HG02642 (cell line): ENCODE data around the gene PTPRD.

Experiments
- ATAC-seq: cut with Tn5 transposase; IDR thresholded peaks from one replicate; pipeline ENCODE4 v1.9.1; 2021; ENCODE audit warnings: mild to moderate bottlenecking; ENCODE audit not compliant: unreplicated experiment, poor library complexity

PTPRD gene

DNA sequence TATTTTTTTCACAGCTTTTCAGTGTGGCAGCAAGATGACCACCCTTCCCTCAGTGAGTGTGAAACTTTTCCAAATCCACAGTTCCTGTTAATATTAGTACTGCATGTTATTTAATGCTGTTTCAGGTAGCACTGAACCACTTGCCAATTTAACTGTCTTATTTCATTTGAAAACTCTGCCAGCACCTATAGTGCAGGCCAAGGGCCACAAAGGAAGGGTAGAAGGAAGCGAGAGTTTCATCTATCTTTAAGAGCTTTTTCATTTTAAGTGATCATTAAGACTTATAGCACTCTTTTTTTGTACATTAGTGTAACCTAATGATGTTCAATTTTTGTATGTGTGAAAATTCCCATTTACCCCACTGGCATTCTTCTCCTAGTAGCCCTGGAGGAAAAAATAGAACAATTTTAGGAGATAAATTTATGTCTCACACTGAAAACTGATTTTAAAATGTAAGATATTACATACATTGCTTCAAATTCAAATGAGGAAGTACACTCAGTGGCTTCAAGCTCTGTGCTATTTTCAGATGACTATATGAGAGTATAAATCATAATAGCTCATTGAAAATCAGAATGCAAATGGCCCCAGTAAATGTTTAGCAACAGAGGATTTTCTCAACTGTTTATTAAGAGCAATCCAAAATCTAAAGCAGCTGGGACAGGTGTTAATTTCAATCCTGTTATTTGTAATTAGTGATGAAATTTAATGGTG, 820.5 kb downstream of the PTPRD start:
- ATAC-seq = peak; percentile 49

DNA sequence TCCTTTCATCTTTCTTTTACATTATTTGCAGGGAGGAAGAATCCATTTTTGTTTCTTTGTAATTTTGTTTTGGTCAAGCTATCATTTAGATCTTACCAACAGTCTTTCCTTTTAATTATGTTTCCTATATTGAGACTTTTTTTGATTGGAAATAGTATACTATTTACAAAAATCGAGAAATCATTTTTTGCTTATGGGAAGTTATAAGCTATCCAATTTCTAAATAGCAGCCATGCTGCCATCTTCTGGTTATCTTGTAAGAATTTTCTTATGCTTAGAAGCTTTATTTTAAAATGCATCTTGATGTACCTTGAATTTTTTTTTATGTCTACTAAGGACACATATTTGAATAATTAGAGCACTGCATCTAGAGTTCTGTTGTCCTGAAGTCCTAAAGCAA, 821.2 kb downstream of the PTPRD start:
- ATAC-seq = no peak

DNA sequence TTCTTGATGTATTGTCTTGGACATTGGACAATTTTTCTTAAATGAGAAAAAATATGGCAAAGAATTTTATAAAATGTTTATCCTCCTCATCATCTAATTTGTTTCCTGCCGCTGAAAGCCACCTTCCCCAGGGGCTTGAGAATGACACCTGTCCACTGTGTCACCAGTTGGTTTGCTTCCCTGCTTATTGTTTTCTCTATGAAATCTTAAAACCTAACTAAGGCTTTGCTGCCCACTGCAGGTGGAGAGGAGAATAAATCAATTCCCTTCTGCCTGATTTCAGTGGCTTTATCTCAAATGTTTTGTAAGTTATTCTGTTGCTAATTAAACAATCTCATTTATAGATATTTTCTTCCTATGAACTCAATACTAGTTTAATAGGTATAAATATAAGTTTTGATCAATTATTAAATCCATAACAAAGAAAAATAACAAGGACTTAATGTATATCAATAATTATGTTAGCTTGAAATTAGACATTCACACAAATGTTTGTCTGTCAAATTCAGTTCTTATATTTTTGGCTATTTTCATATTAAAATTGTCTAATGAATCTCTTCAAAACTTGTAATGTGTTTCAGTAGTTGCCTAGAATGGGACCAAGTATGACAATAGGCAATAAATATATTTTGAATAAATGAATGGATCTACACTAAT, 822.5 kb downstream of the PTPRD start:
- ATAC-seq = peak; percentile 79

DNA sequence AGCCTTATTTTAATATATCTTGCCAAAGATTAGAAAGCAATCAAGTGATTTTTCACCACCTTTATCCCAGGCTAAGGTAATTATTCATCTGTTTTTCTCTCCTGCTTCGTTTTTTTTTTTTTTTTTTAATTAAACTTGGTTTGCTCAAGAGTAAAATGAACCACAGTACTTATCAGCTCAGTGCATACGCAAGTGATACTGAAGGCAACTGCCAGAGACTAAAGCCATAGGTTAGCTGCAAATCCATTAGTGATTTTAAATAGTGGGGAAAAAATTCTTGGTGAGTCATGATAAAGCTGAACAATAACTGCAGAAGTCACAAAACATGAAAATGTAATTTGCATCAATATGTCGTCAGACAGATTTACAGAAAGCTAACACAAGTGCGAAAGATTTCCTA, 829.1 kb downstream of the PTPRD start:
- ATAC-seq = no peak

DNA sequence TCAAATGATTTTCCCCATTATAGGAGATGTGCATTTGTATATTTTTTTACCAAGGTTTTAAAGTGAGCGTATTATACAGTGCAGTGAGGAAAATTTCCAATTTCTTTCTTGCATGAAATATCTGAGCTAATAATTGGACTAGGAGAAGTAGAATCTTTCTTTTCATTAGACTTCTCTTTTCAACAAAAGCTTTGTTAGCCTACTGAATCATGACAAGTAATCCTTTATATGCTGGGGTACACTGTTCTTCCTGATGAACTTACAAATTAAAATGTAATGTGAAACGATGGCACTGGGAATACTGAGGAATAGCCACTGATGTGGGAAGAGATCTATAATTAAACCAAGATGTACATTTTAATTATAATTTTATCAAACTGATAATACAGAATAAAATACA, 829.6 kb downstream of the PTPRD start:
- ATAC-seq = no peak

DNA sequence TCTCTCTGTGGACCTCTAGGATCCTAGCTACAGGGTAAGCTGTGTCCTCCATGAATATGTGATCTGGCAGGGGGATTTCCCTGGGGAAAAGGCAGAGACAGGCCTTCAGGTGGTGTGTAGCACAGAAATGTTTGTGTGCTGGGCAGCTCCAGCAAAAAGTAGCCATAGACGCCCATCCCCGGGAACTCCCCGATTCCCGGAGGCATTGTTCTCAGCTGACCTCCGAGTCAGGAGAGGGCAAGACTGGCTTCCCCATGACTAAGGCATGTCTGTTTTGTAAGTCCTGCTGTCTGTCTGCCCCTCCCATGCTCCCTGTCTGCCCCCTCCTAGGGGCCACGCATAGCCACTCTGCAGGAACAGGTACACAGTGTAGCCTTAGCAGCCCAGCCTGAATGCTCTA, 834.5 kb downstream of the PTPRD start:
- ATAC-seq = no peak

DNA sequence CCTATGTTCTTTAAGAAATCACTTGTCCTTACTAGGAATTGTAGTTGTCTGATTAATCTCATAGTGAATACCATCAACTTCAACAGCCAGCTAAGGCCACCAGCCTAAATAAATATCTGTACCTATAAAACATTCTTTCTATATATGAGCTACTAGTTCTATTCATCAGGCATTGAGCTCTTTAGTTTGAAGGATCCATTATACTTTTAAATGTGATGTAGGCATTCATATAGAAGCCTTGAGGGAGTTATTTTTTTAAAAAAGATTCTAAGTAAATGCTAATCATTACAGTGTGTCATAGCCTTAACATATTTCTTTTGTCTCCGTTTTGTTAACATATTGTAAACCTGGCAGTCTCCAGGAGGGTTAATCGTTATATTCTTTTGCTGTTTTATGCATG, 838.3 kb downstream of the PTPRD start:
- no peak for ATAC-seq

DNA sequence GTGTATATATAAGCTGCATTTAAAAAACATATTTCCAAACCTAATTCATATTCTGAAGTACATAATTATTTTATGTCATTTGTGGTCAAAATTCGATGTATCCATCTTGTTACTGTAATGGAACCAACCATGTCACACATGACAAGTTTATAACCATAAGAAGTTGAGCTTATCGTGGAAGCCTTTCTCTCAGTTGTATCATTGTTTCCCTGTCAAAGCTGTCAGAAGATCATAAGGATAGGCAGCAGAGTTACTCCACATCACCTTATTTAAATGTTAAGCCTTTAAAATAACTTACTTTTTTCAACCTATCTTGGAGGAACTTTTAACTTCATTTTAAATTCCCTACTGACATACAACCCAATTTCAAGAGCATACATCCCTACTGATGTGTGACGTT, 841.5 kb downstream of the PTPRD start:
- no peak for ATAC-seq

DNA sequence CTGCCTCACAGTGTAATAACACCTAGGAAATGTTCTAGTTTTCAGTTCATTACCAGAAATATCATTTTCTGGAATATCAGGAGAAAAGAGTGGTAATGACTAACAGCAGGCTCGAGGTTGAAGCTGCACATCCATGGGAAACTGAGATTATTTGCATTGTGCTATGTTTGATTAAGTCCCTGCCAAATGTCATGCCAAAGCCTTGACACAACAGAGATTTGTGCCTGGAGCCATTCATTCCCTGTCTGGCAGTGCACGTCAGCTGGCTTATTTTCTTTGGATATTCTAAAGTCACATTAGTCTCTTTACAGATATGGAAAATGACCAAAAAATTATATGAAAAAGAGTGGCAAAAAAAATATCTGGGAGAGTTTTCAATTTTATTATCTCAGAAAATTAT, 848.0 kb downstream of the PTPRD start:
- no peak for ATAC-seq

DNA sequence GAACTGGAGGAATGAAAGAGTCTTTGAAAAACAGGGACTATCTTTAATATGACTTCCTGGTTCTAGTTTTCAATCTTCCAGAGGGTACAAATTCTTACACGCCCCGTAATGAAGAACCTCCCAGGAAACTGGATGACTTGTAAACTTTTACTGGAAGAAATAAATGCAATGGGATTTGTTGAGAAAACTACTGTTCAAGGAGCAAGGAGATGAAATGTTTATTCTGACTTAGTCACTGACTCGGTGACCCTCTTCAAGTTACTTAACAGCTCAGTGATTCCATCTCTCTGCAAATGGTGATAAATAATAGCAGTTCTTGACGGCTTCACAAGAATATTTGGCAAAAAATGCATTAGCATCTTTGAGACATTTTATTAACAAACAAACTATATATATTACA, 858.6 kb downstream of the PTPRD start:
- no peak for ATAC-seq

DNA sequence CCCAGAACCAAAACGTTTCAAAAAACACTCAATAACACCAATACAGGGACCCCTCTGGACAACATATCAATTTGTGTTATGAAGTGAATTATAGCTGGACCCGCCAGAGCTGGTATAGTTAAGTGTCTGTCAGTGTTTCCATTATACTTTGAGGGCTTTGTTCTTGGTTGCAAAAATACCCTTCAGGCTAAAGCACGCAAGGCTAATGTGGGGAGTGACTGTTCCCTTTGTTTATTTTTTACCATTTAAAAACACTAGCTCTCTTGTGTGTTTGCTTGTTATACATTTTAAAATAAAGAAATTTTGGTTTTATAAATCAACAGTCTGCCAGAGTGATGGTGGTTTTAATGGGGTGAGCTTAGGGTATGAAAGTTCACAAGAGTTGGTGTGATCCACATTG, 859.5 kb downstream of the PTPRD start:
- no peak for ATAC-seq

DNA sequence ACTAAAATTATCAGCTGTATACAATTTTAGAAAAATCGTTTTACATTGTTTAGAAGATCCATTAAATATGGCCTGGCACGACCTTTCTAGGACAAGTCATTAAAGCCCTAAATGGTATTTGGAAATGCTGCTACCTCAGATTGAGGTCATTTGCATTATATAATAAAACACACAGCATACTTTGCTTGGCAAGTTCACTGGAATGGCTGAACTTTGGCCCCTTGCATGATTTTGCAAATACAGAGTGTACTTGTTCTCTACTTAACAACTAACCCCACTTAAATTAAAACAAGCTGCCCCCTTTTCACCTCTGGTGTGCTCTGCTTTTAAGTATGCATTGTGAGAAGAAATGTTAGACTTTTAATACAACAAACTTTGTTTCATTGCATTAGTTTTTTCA, 860.1 kb downstream of the PTPRD start:
- ATAC-seq = no peak

DNA sequence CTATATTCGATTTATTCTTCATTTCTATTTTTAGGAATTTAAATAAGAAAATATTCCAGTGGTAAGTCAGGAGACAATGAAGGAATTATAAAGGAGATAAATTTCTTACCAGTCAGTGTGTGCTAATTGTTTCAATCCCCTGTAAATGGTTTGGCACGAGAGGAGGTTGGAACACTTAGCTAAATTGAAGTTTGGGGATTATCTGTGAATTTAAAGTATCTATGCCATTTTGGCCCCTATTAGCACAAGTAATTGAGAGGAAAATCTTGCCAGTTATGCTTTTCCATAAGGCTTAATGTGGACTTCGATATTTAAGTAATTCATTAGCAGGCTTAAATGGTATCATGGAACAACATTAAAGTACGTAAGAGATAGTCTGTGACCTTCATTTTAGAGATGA, 860.8 kb downstream of the PTPRD start:
- no peak for ATAC-seq

DNA sequence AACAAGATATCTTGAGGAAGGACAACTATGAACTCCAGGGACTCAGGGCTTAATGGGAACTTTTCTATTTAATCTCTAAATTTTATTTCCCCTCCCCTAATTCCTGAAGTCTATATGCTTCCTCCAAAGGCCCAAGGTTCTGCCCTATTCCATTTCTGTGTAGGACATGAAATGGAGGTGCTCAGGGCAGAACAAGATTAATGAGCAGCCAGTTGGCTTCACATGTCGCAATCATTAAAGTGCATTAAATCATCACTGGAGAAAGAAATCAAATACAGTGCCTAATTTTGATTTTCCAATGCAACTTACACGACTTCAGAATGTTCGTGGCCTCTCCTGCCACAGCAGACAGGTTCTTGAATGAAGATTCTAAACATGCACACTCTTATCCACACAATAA, 862.1 kb downstream of the PTPRD start:
- no peak for ATAC-seq

DNA sequence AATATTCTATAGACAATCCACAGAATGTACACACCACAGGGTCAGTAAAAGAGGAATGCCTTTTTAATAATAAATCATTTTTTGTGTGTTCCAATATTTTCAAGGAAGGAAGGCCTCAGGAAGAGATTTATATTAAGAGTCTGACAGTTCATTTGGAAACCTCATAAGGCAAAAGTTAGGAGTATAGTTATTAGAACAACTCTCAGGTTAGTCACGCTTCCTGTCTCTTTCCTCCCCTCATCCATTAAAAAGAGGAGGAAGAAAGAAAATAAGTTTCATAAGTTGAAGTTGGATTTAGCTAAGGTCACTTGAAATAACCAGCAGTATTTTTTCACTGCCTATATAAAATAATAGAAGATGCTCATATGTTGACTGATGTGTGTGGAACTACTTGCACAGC, 863.2 kb downstream of the PTPRD start:
- no peak for ATAC-seq

DNA sequence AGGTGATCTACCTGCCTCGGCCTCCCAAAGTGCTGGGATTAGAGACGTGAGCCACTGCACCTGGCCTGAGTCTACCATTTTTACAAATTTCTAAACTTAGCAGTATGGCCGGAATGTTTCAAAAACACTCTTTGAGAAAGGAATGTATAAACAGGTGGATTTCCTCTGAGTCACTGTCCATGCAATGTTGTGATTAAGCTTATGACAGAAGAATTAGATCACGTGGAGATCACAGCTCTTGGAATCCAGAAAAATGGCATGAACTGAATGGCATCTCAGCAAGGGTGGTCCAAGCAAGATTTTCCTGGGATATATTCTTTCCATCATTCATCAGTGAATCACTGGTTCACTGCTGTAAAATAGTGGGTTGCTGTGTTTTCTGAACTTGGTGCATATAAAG, 865.0 kb downstream of the PTPRD start:
- no peak for ATAC-seq

DNA sequence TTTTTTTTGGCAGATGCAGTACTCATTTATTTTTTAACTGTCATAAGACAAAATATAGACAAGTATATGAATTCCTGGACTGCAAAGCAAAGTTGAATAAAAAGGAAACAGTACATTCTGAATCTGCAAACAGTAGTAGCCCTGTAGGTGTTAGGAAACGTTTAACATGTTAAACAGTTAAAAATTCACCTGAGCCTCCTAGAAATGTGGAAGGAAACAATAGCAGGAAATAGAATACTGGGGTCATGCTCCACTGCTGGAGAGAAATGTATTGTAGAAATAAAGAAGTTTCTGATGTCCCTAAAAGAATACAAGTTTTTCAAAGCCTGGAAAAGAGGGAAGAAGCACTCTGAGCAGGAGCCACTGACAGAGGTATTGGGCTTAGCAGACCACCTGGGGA, 866.0 kb downstream of the PTPRD start:
- no peak for ATAC-seq

DNA sequence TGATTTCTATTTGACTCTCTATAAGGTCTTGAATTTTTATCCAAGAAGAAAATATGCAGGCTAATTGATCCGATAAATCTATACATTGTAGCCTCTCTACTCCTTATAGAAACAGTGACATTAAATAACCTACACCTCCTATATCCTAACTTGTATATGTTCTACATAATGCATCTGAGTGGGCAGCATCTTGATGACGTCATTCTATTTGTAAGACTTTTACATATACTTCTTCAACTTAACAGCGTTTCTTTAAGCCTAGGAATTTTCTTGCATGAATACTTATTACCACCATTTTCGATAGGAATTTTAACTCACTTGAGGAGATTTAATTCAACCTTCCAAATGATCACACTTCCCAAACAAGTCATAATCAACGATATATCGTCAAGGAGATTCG, 869.0 kb downstream of the PTPRD start:
- ATAC-seq = no peak

DNA sequence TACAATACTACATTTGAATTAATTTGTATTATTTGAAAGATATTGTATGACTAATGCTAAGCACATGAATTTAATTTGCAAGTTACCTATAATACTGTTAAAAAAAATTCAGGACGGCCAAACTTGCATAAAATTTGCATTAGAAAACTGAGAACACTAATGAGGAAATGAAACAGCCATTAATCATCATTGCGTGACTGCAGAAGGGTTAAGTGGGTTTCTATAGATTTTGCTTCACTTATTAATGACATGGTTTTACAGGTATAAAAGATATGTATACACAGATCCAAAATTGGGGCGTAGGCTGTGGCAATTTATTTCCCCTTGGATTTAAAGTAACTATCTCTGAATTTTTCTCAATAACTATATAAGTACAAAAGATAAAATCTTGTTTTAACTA, 882.6 kb downstream of the PTPRD start:
- ATAC-seq = no peak

DNA sequence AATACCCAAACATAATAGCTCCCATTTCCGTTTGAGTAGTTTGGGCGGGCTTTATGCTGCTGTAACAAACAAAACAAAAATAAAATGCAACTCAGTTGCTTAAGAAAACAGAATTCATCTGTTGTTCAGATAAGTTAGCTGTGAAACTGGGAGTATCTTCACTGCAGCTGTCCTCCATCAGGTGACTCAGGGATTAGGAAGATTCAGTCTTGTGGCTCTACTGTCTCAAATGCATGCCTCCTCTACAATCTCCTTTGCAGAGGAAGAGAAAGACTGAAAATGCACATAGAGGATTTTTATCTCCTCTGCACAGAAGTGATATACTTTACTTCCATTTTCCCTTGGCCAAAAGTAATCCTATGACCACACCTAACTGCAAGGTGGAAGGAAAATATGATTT, 883.7 kb downstream of the PTPRD start:
- ATAC-seq = no peak

DNA sequence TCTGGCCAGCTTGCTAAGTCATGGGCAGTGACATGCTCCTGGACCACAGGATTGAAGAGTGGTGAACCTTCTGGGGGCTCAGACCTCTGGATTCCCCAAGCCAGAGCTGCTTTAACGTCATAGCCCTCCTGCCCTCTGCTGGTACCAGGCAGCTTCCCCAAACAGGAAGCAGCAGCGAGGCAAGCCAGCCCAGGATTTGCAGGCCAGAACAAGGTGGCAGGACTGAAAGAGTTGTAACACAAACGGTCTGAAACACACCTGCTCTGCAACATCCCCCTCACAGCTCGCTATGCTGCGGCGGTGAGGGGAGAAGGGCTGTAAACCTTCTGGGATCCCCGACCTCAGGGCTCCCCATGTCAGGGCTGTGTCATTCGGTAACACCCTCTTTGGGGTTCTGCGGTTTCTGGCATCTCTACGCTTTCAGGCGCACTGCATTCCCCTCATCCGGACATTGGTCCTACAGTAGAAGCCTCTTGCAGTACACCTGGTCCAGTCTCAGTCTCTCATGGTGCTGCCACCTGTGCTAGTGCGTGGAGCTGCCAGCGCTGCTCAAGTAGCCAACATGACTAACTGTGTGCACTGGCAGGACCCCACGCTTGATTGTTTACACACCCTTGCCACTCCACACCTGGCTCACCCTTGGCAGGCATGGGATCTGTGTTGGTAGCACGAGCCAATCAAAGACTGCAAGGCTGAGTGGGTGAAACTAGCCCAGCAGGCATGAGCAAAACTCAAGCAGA, 893.3 kb downstream of the PTPRD start:
- ATAC-seq = no peak

DNA sequence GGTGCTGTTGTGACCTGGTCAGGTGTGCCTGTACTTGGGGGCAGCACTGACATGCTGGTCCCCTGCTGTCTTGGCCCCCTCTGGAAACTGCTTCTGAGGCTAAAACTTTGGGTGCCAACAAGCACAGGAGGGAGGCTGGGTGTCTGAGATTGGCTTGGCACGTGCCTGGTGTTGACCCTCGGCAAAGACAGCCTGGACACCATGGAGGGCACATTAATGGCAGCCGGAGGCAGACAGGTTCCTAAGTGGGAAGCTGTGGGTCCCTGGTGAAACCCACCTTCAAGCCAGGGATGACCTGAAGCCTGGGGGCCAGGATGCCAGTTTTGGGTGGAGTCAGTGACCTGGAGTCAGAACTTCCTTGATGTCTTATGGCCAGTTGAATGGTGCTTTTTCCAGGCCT, 894.1 kb downstream of the PTPRD start:
- ATAC-seq = no peak
